HG02970 (cell line): Measurements from ENCODE around the gene CX3CL1.
"Not testable (repeated sequence)": the region's sequence is repeated elsewhere in the genome, so short reads cannot be mapped to it uniquely, and the experiment has no call there.

Experiments
- ATAC-seq: cut with Tn5 transposase; IDR thresholded peaks from one replicate; pipeline ENCODE4 v1.9.1; 2021; ENCODE audit warnings: mild to moderate bottlenecking, moderate library complexity, moderate number of reproducible peaks; ENCODE audit not compliant: unreplicated experiment, low FRiP score

The CX3CL1 gene

DNA sequence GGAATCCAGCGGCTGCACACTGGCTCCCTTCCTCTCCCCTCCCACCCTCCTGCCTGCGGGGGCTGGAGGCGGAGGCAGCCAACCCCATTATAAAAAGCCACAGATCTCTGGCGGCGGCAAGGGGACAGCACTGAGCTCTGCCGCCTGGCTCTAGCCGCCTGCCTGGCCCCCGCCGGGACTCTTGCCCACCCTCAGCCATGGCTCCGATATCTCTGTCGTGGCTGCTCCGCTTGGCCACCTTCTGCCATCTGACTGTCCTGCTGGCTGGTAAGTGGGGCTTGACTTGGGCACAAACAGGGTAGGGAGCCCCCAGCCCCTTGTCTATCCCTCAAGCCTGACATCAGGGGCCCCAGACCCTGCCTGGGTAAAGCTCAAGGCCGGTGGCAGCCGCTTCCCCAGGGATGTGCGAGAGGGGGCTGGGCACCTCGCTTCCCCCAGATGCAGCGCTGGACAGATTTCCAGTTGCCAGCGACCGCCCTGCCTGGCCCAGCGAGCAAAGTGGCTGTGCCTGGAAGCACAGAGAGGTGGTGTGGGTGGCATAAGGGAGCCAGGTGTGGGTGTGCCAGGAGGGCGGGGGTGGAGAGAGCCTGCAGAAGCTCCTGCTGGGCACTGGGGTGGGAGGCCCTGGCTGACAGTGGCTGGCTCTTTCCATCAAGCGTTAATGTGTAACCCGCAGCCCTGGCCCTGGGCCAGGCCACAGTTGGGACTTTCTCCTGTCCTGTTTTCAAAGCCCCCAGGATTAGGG is at the start of gene CX3CL1:
Gene CX3CL1 (plus strand): TSS at position 119 of the 745 bp plus-strand sequence. CDS start 79 bp downstream, at position 198.
- ATAC-seq, result no peak

DNA sequence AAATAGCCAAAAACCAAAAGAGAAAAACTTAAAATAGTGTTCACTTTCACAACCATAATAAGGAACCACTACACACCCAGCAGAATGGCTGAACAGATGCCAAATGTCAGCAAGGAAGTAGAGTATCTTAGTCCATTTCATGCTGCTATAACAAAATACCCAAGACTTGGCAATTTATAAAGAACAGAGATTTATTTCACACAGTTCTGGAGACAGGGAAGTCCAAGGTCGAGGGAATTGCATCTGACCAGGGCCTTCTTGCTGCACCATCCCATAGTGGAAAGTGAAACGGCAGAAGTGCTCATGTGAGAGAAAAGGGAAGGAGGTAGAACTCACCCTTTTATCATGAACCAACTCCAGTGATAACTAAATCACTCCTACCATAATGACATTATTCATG is 47.5 kb upstream of the CX3CL1 start:
- no peak for ATAC-seq

- no peak for ATAC-seq
Observed at GRCh38 chr16:57325458-57325857, 46.8 kb upstream of the CX3CL1 start.

DNA sequence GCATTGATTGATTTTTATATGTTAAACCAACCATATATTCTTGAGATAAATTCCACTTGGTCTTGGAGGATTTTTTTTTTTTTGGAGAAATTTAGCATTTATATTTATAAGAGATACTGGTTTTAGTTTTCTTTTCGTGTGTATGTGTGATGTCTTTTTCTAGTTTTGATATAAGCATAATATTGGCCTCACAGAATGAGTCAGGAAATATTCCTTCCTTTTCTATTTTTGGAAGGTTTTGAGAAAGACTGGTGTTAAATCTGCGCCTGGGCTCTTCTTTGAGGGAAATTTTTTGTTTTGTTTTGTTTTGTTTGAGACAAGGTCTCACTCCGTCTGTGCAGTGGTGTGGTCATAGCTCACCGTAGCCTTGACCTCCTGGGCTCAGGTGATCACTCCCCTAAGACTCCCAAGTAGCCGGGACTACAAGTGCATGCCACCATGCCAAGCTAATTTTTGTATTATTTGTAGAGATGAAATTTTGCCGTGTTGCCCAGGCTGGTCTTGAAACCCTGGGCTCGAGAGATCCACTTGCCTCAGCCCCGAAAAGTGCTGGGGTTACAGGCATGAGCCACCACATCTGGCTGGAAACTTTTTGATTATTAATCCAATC is 42.5 kb upstream of the CX3CL1 start:
- ATAC-seq, result no peak

DNA sequence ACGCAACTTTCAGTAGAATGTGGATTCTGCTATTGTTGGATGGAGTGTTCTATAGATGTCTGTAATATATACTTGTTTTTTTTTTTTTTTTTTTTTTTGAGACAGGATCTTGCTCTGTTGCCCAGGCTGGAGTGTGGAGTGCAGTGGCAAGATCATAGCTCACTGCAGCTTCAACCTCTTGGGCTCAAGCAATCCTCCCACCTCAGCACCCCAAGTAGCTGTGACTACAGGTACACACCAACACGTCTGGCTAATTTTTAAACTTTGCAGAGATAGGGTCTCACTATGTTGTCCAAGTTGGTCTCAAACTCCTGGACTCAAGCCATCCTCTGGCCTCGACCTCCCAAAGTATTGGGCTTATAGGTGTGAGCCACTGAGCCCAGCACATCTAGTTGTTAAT is 40.9 kb upstream of the CX3CL1 start:
- ATAC-seq, result no peak

DNA sequence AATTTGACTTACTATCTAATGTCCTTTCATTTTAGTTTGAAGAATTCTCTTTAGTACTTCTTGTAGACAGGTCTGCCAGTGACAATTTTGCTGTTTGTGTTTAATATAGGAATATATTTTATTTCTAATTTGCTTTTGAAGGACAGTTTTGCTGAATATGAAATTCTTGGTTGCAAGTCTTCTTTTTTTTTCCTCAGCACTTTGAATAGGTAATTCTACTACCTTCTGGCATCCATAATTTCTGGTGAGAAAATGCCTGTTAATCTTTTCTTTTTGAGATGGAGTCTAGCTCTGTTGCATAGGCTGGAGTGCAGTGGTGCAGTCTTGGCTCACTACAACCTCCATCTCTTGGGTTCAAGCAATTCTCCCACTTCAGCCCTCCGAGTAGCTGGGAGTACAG is 38.9 kb upstream of the CX3CL1 start:
- no peak for ATAC-seq

DNA sequence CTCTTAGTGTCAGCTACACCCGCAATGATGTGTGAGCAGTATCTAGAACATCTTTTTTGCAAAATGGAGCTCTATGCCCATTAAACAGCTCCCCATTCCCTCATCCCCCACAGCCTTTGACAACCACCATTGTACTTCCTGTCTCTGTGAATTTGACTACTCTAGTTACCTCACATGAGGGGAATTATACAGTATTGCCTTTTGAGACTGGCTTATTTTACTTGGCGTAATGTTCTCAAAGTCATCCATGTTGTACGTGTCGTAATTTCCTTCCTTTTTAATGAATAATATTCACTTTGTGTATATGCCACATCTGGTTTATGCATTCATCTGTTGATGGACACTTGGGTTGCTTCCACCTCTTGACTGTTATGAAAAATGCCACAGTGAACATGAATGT is 36.9 kb upstream of the CX3CL1 start:
- no peak for ATAC-seq

- no peak for ATAC-seq
Observed at GRCh38 chr16:57341062-57341440, 31.2 kb upstream of the CX3CL1 start.

- no peak for ATAC-seq
Observed at GRCh38 chr16:57341441-57342303, 30.6 kb upstream of the CX3CL1 start.

- ATAC-seq, result not testable (repeated sequence)
Observed at GRCh38 chr16:57342606-57343005, 29.7 kb upstream of the CX3CL1 start.

- ATAC-seq, result no peak
Observed at GRCh38 chr16:57343221-57343620, 29.1 kb upstream of the CX3CL1 start.

DNA sequence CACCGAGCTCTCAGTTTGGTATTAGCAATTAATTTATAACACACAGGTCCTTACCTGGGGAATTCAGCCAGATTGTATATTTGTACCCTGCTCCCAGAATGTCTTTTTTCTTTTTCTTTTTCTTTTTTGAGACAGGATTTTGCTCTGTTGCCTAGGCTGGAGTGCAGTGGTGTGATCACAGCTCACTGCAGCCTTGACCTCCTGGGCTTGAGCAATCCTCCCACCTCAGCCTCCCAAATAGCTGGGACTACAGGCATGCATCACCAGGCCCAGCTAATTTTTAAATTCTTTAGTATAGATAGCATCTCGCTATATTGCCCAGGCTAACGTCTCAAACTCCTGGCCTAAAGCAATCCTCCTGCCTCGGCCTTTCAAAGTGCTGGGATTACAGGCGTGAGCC is 28.2 kb upstream of the CX3CL1 start:
- not testable (repeated sequence) for ATAC-seq

- no peak for ATAC-seq
Observed at GRCh38 chr16:57345021-57345420, 27.3 kb upstream of the CX3CL1 start.

- ATAC-seq, result no peak
Observed at GRCh38 chr16:57345666-57346204, 26.6 kb upstream of the CX3CL1 start.

DNA sequence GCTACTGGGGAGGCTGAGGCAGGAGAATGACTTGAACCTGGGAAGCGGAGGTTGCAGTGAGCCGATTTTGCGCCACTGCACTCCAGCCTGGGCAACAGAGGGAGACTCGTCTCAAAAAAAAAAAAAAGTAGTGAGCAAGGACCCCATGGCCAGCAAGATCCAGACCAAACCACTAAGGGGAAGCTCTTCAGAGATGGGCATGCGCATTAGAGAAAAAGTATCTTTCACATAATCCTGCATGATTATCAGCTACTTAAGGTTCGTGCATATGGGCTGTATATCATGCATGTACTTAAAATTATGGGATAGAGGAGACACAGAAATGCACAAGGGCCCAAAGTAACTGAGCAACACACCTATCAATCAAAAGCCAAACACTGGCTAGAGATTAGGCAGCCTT is 24.4 kb upstream of the CX3CL1 start:
- ATAC-seq, result no peak

- ATAC-seq, result no peak
Observed at GRCh38 chr16:57348327-57348726, 24.0 kb upstream of the CX3CL1 start.

DNA sequence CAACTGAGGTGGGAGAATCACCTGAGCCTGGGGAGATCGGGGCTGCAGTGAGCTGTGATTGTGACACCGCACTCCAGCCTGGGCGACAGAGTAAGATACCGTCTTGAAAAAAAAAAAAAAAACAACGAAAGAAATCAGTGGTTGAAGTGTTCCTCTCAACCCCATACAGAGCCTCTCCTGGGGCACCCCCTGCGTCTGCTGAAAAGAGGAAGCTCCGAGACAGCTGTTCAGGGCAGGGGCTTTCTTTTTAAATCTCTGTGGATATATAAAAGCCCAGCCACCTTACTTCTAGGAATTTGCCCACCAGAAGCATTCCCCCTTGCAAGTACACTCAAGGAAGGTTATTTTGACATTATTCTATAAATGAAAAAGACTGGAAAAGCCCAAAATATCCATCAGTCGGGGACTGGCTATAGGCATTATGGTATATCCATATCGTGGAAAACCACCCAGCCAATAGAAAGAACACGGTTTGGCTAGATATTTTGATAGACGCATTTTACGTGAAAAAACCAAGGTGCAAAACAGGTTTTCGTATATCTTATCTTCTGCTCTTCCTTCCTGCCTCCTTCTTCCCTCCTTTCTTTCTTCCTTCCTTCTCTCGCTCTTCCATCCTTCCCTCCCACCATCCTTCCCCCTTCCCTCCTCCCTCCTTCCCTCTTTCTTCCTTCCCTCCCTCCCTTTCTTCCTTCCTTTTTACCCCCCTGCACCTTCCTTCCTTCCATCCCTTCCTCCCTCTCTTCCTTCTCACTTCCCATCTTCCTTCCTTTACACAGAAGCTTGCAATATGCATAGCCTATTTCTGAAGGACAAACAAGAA is 22.9 kb upstream of the CX3CL1 start:
- ATAC-seq, result peak; percentile 58

DNA sequence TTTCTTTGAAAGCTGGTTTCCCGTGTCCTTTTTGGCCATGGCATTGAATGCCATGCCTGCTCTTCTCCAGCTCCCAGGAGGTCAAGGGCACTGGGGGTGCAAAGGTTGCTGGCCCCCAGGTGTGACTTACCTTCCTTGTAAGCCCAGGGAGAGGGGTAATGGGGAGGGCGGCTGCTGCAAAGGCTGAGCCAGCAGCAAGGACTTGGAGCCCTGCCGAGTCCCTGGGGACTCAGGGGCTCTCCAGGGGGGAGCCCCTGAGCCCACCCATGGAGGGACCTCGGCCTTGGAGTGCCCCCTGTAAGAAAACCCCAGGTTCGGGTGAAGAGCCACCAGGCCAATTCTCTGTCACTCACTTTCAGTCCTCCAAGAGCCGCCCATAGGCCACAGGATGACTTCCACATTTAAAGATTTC is 19.6 kb upstream of the CX3CL1 start:
- no peak for ATAC-seq

GRCh38 chr16:57354311-57354710 is 18.0 kb upstream of the CX3CL1 start:
- no peak for ATAC-seq

DNA sequence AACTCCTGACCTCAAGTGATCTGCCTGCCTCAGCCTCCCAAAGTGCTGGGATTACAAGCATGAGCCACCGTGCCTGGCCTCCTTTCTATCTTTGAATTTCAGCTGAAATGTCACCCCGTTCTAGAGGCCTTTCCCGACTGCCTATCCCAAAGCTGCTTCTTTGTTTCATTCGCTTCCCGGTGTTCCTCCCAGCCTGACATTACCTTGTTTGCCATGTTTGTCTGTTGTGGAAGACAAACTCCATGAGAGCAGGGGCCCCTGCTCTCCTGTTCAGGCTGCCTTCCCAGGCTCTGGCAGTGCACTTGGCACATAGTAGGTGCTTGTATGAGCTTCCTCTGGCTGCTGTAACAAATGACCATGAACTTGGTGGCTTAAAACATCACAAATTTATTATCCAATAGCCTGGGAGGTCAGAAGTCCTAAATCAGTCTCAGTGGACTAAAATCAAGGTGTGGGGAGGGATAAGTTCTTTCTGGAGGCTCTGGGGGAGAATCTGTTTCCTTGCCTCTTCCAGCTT is 16.3 kb upstream of the CX3CL1 start:
- no peak for ATAC-seq
